ENCODE data around the gene GIMAP8.

- TF ChIP-seq TCF7L2 (IDR thresholded peaks at IDR 0.05; ENCODE audit: low read depth, low read length), result no peak
- TF ChIP-seq CTCF (IDR thresholded peaks at IDR 0.05), result no peak
These were observed 25.9 kb downstream of the GIMAP8 start for GRCh38 chr7:150476285-150476684.
